GM19099 (cell line): Measurements from ENCODE around the gene DHRS3.

Experiments
- POLR2A ChIP-seq: IDR thresholded peaks from 3 replicates; pipeline ENCODE4 v1.6.1; 2011; ENCODE audit warnings: low read depth; ENCODE audit not compliant: insufficient read length; ENCODE audit errors: extremely low read depth

The DHRS3 gene

GRCh38 chr1:12597792-12598191 lies 20.2 kb downstream of the DHRS3 start:
- no peak for TF ChIP-seq POLR2A

GRCh38 chr1:12596007-12596821 lies 21.8 kb downstream of the DHRS3 start:
- TF ChIP-seq POLR2A, result no peak

GRCh38 chr1:12595757-12596006 lies 22.3 kb downstream of the DHRS3 start:
- TF ChIP-seq POLR2A, result no peak

GRCh38 chr1:12594966-12595756 lies 22.8 kb downstream of the DHRS3 start:
- TF ChIP-seq POLR2A, result no peak

GRCh38 chr1:12594490-12594889 lies 23.5 kb downstream of the DHRS3 start:
- no peak for TF ChIP-seq POLR2A

- no peak for TF ChIP-seq POLR2A
Observed at GRCh38 chr1:12593621-12594066, 24.4 kb downstream of the DHRS3 start.

GRCh38 chr1:12592496-12592895 lies 25.5 kb downstream of the DHRS3 start:
- no peak for TF ChIP-seq POLR2A

- TF ChIP-seq POLR2A, result no peak
Observed at GRCh38 chr1:12591267-12591938, 26.6 kb downstream of the DHRS3 start.

- TF ChIP-seq POLR2A, result no peak
Observed at GRCh38 chr1:12588695-12589094, 29.3 kb downstream of the DHRS3 start.

- no peak for TF ChIP-seq POLR2A
Observed at GRCh38 chr1:12587981-12588640, 29.9 kb downstream of the DHRS3 start.

- no peak for TF ChIP-seq POLR2A
Observed at GRCh38 chr1:12585951-12586942, 31.8 kb downstream of the DHRS3 start.

- TF ChIP-seq POLR2A, result no peak
Observed at GRCh38 chr1:12585536-12585935, 32.5 kb downstream of the DHRS3 start.

- TF ChIP-seq POLR2A, result no peak
Observed at GRCh38 chr1:12584900-12585525, 33.0 kb downstream of the DHRS3 start.

GRCh38 chr1:12583484-12583883 lies 34.5 kb downstream of the DHRS3 start:
- TF ChIP-seq POLR2A, result no peak

GRCh38 chr1:12582649-12583048 lies 35.4 kb downstream of the DHRS3 start:
- TF ChIP-seq POLR2A, result no peak
